Activated naive CD8-positive, alpha-beta T cell treated with anti-CD3 and anti-CD28 coated beads, Interleukin-2, amount 50 U/mL, for 24 hours (primary cell): ENCODE results near the gene BBOF1.

Experiments used
- ATAC-seq: fragments of 150-1000 bp; cut with Tn5 transposase; one replicate; pipeline ENCODE4 v1.10.0; 2021
- DNase-seq: peaks from one replicate; pipeline ENCODE4 v3.0.0; 2021
- H3K27ac Mint-ChIP-seq: one replicate; pipeline ENCODE4 v1.8.0; 2021; ENCODE audit warnings: mild to moderate bottlenecking, mixed read lengths
- H3K27me3 Mint-ChIP-seq: one replicate; pipeline ENCODE4 v1.8.0; 2021; ENCODE audit warnings: mixed read lengths
- H3K36me3 Mint-ChIP-seq: one replicate; pipeline ENCODE4 v1.8.0; 2021; ENCODE audit warnings: low read depth, mixed read lengths
- H3K4me1 Mint-ChIP-seq: one replicate; pipeline ENCODE4 v1.8.0; 2021; ENCODE audit warnings: mixed read lengths
- H3K4me3 Mint-ChIP-seq: one replicate; pipeline ENCODE4 v1.8.0; 2021; ENCODE audit warnings: mild to moderate bottlenecking, moderate library complexity, mixed read lengths
- H3K9me3 Mint-ChIP-seq: one replicate; pipeline ENCODE4 v1.8.0; 2021; ENCODE audit warnings: mixed read lengths

BBOF1 gene

GRCh38 chr14:74049876-74050495, 30.8 kb downstream of the BBOF1 start:
- Mint-ChIP-seq H3K4me1 (no peaks in the 10 kb centered on the region), H3K4me3 (no peak overlapping the region), H3K27ac (no peak overlapping the region), H3K36me3 (no peaks in the 10 kb centered on the region), H3K9me3 (no peaks in the 10 kb centered on the region), H3K27me3 (no peaks in the 10 kb centered on the region)
- ATAC-seq (no peak), DNase-seq (no peak)

GRCh38 chr14:74062809-74063150, 43.6 kb downstream of the BBOF1 start:
- Mint-ChIP-seq H3K9me3 (no peaks in the 10 kb centered on the region), H3K36me3 (peaks cover 5% of the 10 kb centered on the region), H3K27ac (no peak overlapping the region), H3K4me1 (peaks cover 3% of the 10 kb centered on the region), H3K4me3 (no peak overlapping the region), H3K27me3 (no peaks in the 10 kb centered on the region)
- ATAC-seq = no peak
- no peak for DNase-seq

- Mint-ChIP-seq H3K36me3 (peaks cover 5% of the 10 kb centered on the region), H3K9me3 (no peaks in the 10 kb centered on the region), H3K4me1 (peaks cover 3% of the 10 kb centered on the region), H3K27ac (no peak overlapping the region), H3K4me3 (no peak overlapping the region), H3K27me3 (no peaks in the 10 kb centered on the region)
- ATAC-seq (no peak), DNase-seq (no peak)
Measured at GRCh38 chr14:74064426-74064825, 45.3 kb downstream of the BBOF1 start.

- ATAC-seq (no peak), DNase-seq (no peak)
- H3K9me3 Mint-ChIP-seq = no peaks in the 10 kb centered on the region
- peaks cover 5% of the 10 kb centered on the region for H3K36me3 Mint-ChIP-seq
- no peak overlapping the region for H3K27ac Mint-ChIP-seq
- peaks cover 3% of the 10 kb centered on the region for H3K4me1 Mint-ChIP-seq
- H3K27me3 Mint-ChIP-seq = no peaks in the 10 kb centered on the region
- no peak overlapping the region for H3K4me3 Mint-ChIP-seq
Measured at GRCh38 chr14:74064883-74065282, 45.7 kb downstream of the BBOF1 start.

- H3K9me3 Mint-ChIP-seq = no peaks in the 10 kb centered on the region
- peaks cover 4% of the 10 kb centered on the region for H3K36me3 Mint-ChIP-seq
- no peak for DNase-seq
- H3K27ac Mint-ChIP-seq = no peak overlapping the region
- H3K4me3 Mint-ChIP-seq = no peak overlapping the region
- H3K4me1 Mint-ChIP-seq = peaks cover 3% of the 10 kb centered on the region
- no peaks in the 10 kb centered on the region for H3K27me3 Mint-ChIP-seq
- ATAC-seq = no peak
Measured at GRCh38 chr14:74065746-74066575, 46.8 kb downstream of the BBOF1 start.

- no peak overlapping the region for H3K27ac Mint-ChIP-seq
- ATAC-seq = no peak
- H3K4me3 Mint-ChIP-seq = no peak overlapping the region
- H3K9me3 Mint-ChIP-seq = no peaks in the 10 kb centered on the region
- no peaks in the 10 kb centered on the region for H3K27me3 Mint-ChIP-seq
- H3K36me3 Mint-ChIP-seq = no peaks in the 10 kb centered on the region
- no peaks in the 10 kb centered on the region for H3K4me1 Mint-ChIP-seq
- DNase-seq = no peak
Measured at GRCh38 chr14:74077401-74077800, 58.3 kb downstream of the BBOF1 start.

GRCh38 chr14:74080820-74081460, 61.8 kb downstream of the BBOF1 start:
- Mint-ChIP-seq H3K9me3 (no peaks in the 10 kb centered on the region), H3K36me3 (no peaks in the 10 kb centered on the region), H3K27me3 (no peaks in the 10 kb centered on the region), H3K27ac (no peak overlapping the region), H3K4me1 (peaks cover 29% of the 10 kb centered on the region), H3K4me3 (no peak overlapping the region)
- ATAC-seq = no peak
- DNase-seq = no peak

GRCh38 chr14:74081491-74081890, 62.3 kb downstream of the BBOF1 start:
- H3K27ac Mint-ChIP-seq = no peak overlapping the region
- no peaks in the 10 kb centered on the region for H3K27me3 Mint-ChIP-seq
- H3K4me1 Mint-ChIP-seq = peaks cover 35% of the 10 kb centered on the region
- ATAC-seq (no peak), DNase-seq (no peak)
- no peaks in the 10 kb centered on the region for H3K36me3 Mint-ChIP-seq
- no peaks in the 10 kb centered on the region for H3K9me3 Mint-ChIP-seq
- no peak overlapping the region for H3K4me3 Mint-ChIP-seq

- ATAC-seq (no peak), DNase-seq (no peak)
- peaks cover 39% of the 10 kb centered on the region for H3K4me1 Mint-ChIP-seq
- no peaks in the 10 kb centered on the region for H3K36me3 Mint-ChIP-seq
- no peaks in the 10 kb centered on the region for H3K9me3 Mint-ChIP-seq
- no peaks in the 10 kb centered on the region for H3K27me3 Mint-ChIP-seq
- no peak overlapping the region for H3K27ac Mint-ChIP-seq
- H3K4me3 Mint-ChIP-seq = peak overlapping the region; percentile 98
Measured at GRCh38 chr14:74083161-74083560, 64.0 kb downstream of the BBOF1 start.

- Mint-ChIP-seq H3K36me3 (no peaks in the 10 kb centered on the region), H3K4me3 (peak overlapping the region; percentile 98), H3K27me3 (no peaks in the 10 kb centered on the region), H3K9me3 (no peaks in the 10 kb centered on the region), H3K27ac (peak overlapping the region; percentile 95), H3K4me1 (peaks cover 42% of the 10 kb centered on the region)
- ATAC-seq = peak; percentile 4
- DNase-seq = no peak
Measured at GRCh38 chr14:74083784-74084276, 64.7 kb downstream of the BBOF1 start.

GRCh38 chr14:74084277-74085046, 65.3 kb downstream of the BBOF1 start, which contains the start of the genes ALDH6A1 and LIN52:
TSS of gene ALDH6A1 (minus strand) at chr14:74084453. CDS start at chr14:74084394, 59 bp downstream.
TSS of gene LIN52 (plus strand) at chr14:74084956. CDS start at chr14:74084975, 19 bp downstream.
- H3K4me3 Mint-ChIP-seq = peak within 1 kb of the TSS; percentile 98

GRCh38 chr14:74085047-74085637, 66.0 kb downstream of the BBOF1 start:
- peak; percentile 27 for DNase-seq
- Mint-ChIP-seq H3K27me3 (no peaks in the 10 kb centered on the region), H3K4me3 (peak overlapping the region; percentile 98), H3K27ac (peak overlapping the region; percentile 95), H3K36me3 (peaks cover 3% of the 10 kb centered on the region), H3K9me3 (no peaks in the 10 kb centered on the region), H3K4me1 (peaks cover 51% of the 10 kb centered on the region)
- ATAC-seq = peak; percentile 3

More at GRCh38 chr14:74084277-74085046, 65.3 kb downstream of the BBOF1 start, which contains the start of the genes ALDH6A1 and LIN52:
- H3K27ac Mint-ChIP-seq = peak within 1 kb of the TSS; percentile 95
- peaks cover 48% of the 10 kb centered on the region for H3K4me1 Mint-ChIP-seq
- peak; percentile 99 for DNase-seq
- H3K27me3 Mint-ChIP-seq = no peaks in the 10 kb centered on the region
- peak; percentile 94 for ATAC-seq
- peaks cover 3% of the 10 kb centered on the region for H3K36me3 Mint-ChIP-seq
- no peaks in the 10 kb centered on the region for H3K9me3 Mint-ChIP-seq

- Mint-ChIP-seq H3K27ac (peak overlapping the region; percentile 95), H3K27me3 (no peaks in the 10 kb centered on the region), H3K36me3 (peaks cover 5% of the 10 kb centered on the region), H3K4me3 (peak overlapping the region; percentile 98), H3K9me3 (no peaks in the 10 kb centered on the region), H3K4me1 (peaks cover 51% of the 10 kb centered on the region)
- DNase-seq (no peak), ATAC-seq (no peak)
Measured at GRCh38 chr14:74085828-74086227, 66.7 kb downstream of the BBOF1 start.
